ENCODE data around the gene DCBLD1. TPM values are rescaled to one million over a fixed set of nuclear protein-coding genes. Genes with fewer than 3 reads are reported as not detected.

Gene DCBLD1
- total RNA-seq, 2 experiments from 2014 or later: 0.08 TPM; not detected in 1

DNA sequence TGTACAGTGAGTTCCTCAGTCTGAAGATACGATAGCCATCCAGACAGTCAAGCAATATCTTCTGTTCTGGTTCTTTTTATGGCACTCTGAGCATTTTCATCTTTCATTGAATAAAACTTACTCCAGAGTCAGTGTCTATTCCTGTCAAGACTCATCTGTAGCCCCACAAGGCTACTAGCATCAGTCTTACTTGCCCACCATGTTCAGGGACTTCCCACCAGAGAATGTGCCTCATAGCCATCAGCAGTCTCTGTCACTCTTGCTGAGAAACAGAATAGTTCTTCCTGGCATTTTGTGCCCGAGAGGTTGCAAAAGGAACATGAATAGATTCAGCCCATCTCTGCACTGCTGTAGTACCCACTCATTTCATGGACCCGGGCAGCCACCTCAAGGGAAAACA is 12.7 kb upstream of the DCBLD1 start:
- no peak overlapping the region for H3K4me3 ChIP-seq (ENCODE audit: low read depth, low read length, poor library complexity, severe bottlenecking)
- no peaks in the 10 kb centered on the region for H3K9me2 ChIP-seq (ENCODE audit: insufficient read depth, low read length)
- no peak overlapping the region for H3K27ac ChIP-seq (ENCODE audit: low read depth, low read length, poor library complexity, severe bottlenecking)
- H4K20me1 ChIP-seq (ENCODE audit: insufficient read depth, low read length): no peaks in the 10 kb centered on the region
- TF ChIP-seq, protein P1, sequence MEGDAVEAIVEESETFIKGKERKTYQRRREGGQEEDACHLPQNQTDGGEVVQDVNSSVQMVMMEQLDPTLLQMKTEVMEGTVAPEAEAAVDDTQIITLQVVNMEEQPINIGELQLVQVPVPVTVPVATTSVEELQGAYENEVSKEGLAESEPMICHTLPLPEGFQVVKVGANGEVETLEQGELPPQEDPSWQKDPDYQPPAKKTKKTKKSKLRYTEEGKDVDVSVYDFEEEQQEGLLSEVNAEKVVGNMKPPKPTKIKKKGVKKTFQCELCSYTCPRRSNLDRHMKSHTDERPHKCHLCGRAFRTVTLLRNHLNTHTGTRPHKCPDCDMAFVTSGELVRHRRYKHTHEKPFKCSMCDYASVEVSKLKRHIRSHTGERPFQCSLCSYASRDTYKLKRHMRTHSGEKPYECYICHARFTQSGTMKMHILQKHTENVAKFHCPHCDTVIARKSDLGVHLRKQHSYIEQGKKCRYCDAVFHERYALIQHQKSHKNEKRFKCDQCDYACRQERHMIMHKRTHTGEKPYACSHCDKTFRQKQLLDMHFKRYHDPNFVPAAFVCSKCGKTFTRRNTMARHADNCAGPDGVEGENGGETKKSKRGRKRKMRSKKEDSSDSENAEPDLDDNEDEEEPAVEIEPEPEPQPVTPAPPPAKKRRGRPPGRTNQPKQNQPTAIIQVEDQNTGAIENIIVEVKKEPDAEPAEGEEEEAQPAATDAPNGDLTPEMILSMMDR (conservative IDR thresholded peaks at IDR 0.05; ENCODE audit: low read length): no peak
- intact Hi-C loops (cut with micrococcal nuclease; ENCODE audit: unreplicated experiment): no loop called here
- ChIA-PET CTCF (ENCODE audit: unreplicated experiment) (no interaction called here), POLR2A (no interaction called here)
- H2AFZ ChIP-seq (ENCODE audit: low read length): no peak overlapping the region
- H3K4me2 ChIP-seq (ENCODE audit: low read length): no peak overlapping the region
- BruUV-seq (replicated peaks): no TSS peak
- DNase-seq (ENCODE audit: low spot score): no peak
- no peaks in the 10 kb centered on the region for H3K4me1 ChIP-seq (ENCODE audit: insufficient read depth, low read length, poor library complexity, severe bottlenecking)
- H3K79me2 ChIP-seq (ENCODE audit: insufficient read depth, low read depth, low read length): no peaks in the 10 kb centered on the region
- no peaks in the 10 kb centered on the region for H3K36me3 ChIP-seq (ENCODE audit: insufficient read depth, low read length)
- H3K9me3 ChIP-seq (ENCODE audit: low read length): no peaks in the 10 kb centered on the region

GRCh38 chr6:117472667-117473066 is 9.8 kb upstream of the DCBLD1 start:
- intact Hi-C loops (cut with micrococcal nuclease; ENCODE audit: unreplicated experiment): no loop called here
- no peak overlapping the region for H3K4me2 ChIP-seq (ENCODE audit: low read length)
- H3K4me1 ChIP-seq (ENCODE audit: insufficient read depth, low read length, poor library complexity, severe bottlenecking): no peaks in the 10 kb centered on the region
- DNase-seq (ENCODE audit: low spot score): no peak
- H3K79me2 ChIP-seq (ENCODE audit: insufficient read depth, low read depth, low read length): no peaks in the 10 kb centered on the region
- no peaks in the 10 kb centered on the region for H3K36me3 ChIP-seq (ENCODE audit: insufficient read depth, low read length)
- no peak overlapping the region for H2AFZ ChIP-seq (ENCODE audit: low read length)
- no peaks in the 10 kb centered on the region for H3K9me2 ChIP-seq (ENCODE audit: insufficient read depth, low read length)
- H3K9me3 ChIP-seq (ENCODE audit: low read length): no peaks in the 10 kb centered on the region
- no peak overlapping the region for H3K4me3 ChIP-seq (ENCODE audit: low read depth, low read length, poor library complexity, severe bottlenecking)
- TF ChIP-seq EZH2phosphoT487 (IDR thresholded peaks at IDR 0.05; ENCODE audit: borderline replicate concordance, low read depth, low read length): no peak
- no peak overlapping the region for H3K27ac ChIP-seq (ENCODE audit: low read depth, low read length, poor library complexity, severe bottlenecking)
- ChIA-PET CTCF (ENCODE audit: unreplicated experiment) (no interaction called here), POLR2A (interaction anchor here (0.7 to 1.3 kb wide), 3 partner anchors 17 to 1336 kb away, joined by 3 to 4 read pairs (median 4); no protein-coding TSS in a partner anchor)
- H4K20me1 ChIP-seq (ENCODE audit: insufficient read depth, low read length): no peaks in the 10 kb centered on the region
- BruUV-seq (replicated peaks): no TSS peak

GRCh38 chr6:117473401-117473800 is 9.1 kb upstream of the DCBLD1 start:
- intact Hi-C loops (cut with micrococcal nuclease; ENCODE audit: unreplicated experiment): no loop called here
- BruUV-seq (replicated peaks): no TSS peak
- H3K79me2 ChIP-seq (ENCODE audit: insufficient read depth, low read depth, low read length): no peaks in the 10 kb centered on the region
- H3K27ac ChIP-seq (ENCODE audit: low read depth, low read length, poor library complexity, severe bottlenecking): no peak overlapping the region
- H3K4me3 ChIP-seq (ENCODE audit: low read depth, low read length, poor library complexity, severe bottlenecking): no peak overlapping the region
- H4K20me1 ChIP-seq (ENCODE audit: insufficient read depth, low read length): no peaks in the 10 kb centered on the region
- H3K36me3 ChIP-seq (ENCODE audit: insufficient read depth, low read length): no peaks in the 10 kb centered on the region
- TF ChIP-seq, protein P1 (conservative IDR thresholded peaks at IDR 0.05; ENCODE audit: low read length): no peak
- no peak for TF ChIP-seq EZH2phosphoT487 (IDR thresholded peaks at IDR 0.05; ENCODE audit: borderline replicate concordance, low read depth, low read length)
- no peaks in the 10 kb centered on the region for H3K4me1 ChIP-seq (ENCODE audit: insufficient read depth, low read length, poor library complexity, severe bottlenecking)
- CTCF ChIA-PET (ENCODE audit: unreplicated experiment): no interaction called here
- POLR2A ChIA-PET: interaction anchor here (1.3 kb wide), 1 partner anchor 17 kb away, joined by 4 read pairs; no protein-coding TSS in a partner anchor
- H3K9me3 ChIP-seq (ENCODE audit: low read length): no peaks in the 10 kb centered on the region
- no peak overlapping the region for H2AFZ ChIP-seq (ENCODE audit: low read length)
- DNase-seq (ENCODE audit: low spot score): no peak
- no peak overlapping the region for H3K4me2 ChIP-seq (ENCODE audit: low read length)
- no peaks in the 10 kb centered on the region for H3K9me2 ChIP-seq (ENCODE audit: insufficient read depth, low read length)
